ENCODE measurements around the gene LYPLAL1. TPM values are rescaled to one million over a fixed set of nuclear protein-coding genes. Genes with fewer than 3 reads are reported as not detected.

Gene LYPLAL1
- total and polyA plus RNA-seq, 2 of the 4 experiments (the other 2 are of a cell fraction): 4.8 to 7.5 TPM

DNA sequence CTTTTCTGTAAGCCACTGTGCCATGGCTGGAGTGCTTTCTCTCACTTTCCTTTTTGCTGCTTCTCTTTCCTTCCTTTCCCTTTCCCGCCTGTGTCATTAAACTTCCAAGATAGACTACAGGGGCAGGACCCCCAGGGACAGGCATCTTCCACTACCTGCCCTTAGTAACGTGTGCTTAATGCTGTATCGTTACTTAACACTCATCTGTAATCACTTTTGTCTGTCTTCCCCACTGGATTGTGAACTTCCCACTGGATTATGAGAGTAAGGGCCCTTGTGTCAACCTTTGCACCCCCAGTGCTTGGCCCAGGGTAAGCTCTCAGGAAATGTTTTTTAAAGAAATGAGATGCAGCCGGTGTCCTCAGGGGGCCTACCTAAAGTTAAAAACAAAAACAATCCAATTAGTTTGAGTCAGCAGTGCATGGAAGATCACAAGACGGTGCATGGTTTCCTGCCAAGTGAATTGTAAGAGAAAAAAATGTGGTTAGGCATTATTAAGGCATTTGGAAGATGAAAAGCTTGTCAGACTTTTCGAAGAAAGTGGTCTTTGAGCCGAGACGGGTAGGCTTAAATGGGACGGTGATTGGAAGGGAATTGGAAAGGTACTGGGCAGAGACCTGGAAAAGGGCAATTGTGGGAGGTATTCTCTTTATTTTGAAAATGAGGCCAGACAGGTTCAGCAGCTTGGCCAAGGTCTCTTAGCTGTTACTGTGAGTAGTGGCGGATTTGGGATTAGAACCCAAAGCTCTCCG, 958 bp downstream of the LYPLAL1 start:
- TF ChIP-seq MXI1 (IDR thresholded peaks at IDR 0.05; ENCODE audit: borderline replicate concordance, low read depth, low read length): 0 out of 2 replicates have a peak, but pooled peaks have one; percentile 18
- no peak for TF ChIP-seq RFX5 (IDR thresholded peaks at IDR 0.05; ENCODE audit: low read depth, low read length)
- TF ChIP-seq POLR2A (IDR thresholded peaks at IDR 0.05; ENCODE audit: low read depth, low read length): 0 out of 2 replicates have a peak, but pooled peaks have one; percentile 26
- no peak for TF ChIP-seq CEBPB (IDR thresholded peaks at IDR 0.05; ENCODE audit: low read depth, low read length)
- peak; percentile 48 for TF ChIP-seq MAFK (IDR thresholded peaks at IDR 0.05; ENCODE audit: low read depth, low read length)
- no peak for TF ChIP-seq MAZ (IDR thresholded peaks at IDR 0.05; ENCODE audit: borderline replicate concordance, low read depth, low read length)
- H3K9me3 ChIP-seq (ENCODE audit: control insufficient read depth, insufficient read depth, low read length): no peaks in the 10 kb centered on the region
- peak overlapping the region; percentile 59 for H3K4me3 ChIP-seq (ENCODE audit: insufficient read depth, low read depth, low read length)
- ChIA-PET POLR2A (ENCODE audit: unreplicated experiment) (no interaction called here), CTCF (interaction anchor here (0.5 to 1.2 kb wide), 2 partner anchors 178 to 1152 kb away, joined by 3 read pairs; no protein-coding TSS in a partner anchor)
- H2AK9ac ChIP-seq (replicated peaks; ENCODE audit: low read depth, low read length, poor library complexity): peak overlapping the region; percentile 93
- peak overlapping the region; percentile 93; the same call in 1 of the 2 replicates for H3K56ac ChIP-seq (ENCODE audit: extremely low read depth, insufficient read depth, low read length)
- peak overlapping the region; percentile 85 for H3K23ac ChIP-seq (ENCODE audit: low read depth, low read length)
- H3K14ac ChIP-seq (replicated peaks; ENCODE audit: low read depth, low read length): peak overlapping the region; percentile 97
- peak overlapping the region; percentile 6 for H2AFZ ChIP-seq (replicated peaks; ENCODE audit: low read length, poor library complexity)
- peak overlapping the region; percentile 88; the same call in 1 of the 2 replicates for H2AK5ac ChIP-seq (ENCODE audit: low read depth, low read length)
- peak overlapping the region; percentile 95 for H4K5ac ChIP-seq (ENCODE audit: low read depth, low read length)
- intact Hi-C loops (cut with micrococcal nuclease): loop anchor here (5.0 to 10.0 kb wide), 4 partner anchors 107 to 827 kb away; partner anchors contain the start of gene TGFB2
- peak overlapping the region; percentile 96 for H3K9ac ChIP-seq (ENCODE audit: low read depth, low read length)
- peak overlapping the region; percentile 93 for H3K27ac ChIP-seq (ENCODE audit: insufficient read depth, low read length)
- no TSS peak for BruUV-seq (replicated peaks)
- dilution Hi-C loops (cut with HindIII; ENCODE audit: low sequenced_read_pairs, unreplicated experiment): no loop called here
- peak overlapping the region; percentile 51 for H2BK15ac ChIP-seq (ENCODE audit: low read depth, low read length)
- peak overlapping the region; percentile 91 for H3K18ac ChIP-seq (ENCODE audit: low read depth, low read length)
- no peaks in the 10 kb centered on the region for H3K36me3 ChIP-seq (ENCODE audit: control insufficient read depth, insufficient read depth, low read length)
- H3K4ac ChIP-seq (ENCODE audit: low read depth, low read length): peak overlapping the region; percentile 95
- ATAC-seq (ENCODE audit: low read depth): peak; percentile 56
- H4K8ac ChIP-seq (ENCODE audit: low read depth in 2 of 2, low read length in 2 of 2): peak overlapping the region; percentile 81 to 98
- peaks cover 12 to 19% of the 10 kb centered on the region in 2 experiments; a peak in 3 of 4 replicates for H3K79me1 ChIP-seq (ENCODE audit: low read depth in 1 of 2, low read length in 2 of 2)
- peak overlapping the region; percentile 93 for H3K4me2 ChIP-seq (ENCODE audit: low read depth, low read length)
- peak; percentile 90 for DNase-seq
- H3K4me1 ChIP-seq (ENCODE audit: control insufficient read depth, insufficient read depth, low read length): peaks cover 6% of the 10 kb centered on the region
- H2BK120ac ChIP-seq (ENCODE audit: low read depth, low read length): peak overlapping the region; percentile 77
- H2BK5ac ChIP-seq (ENCODE audit: low read depth, low read length, poor library complexity, severe bottlenecking): peak overlapping the region; percentile 92
- WGBS, 2 experiments (ENCODE audit: extremely low coverage in 2 of 2, insufficient read length in 1 of 2): 28% methylated on average over 5 of the region's 11 CpGs; no CpG with 5 or more reads in 1 of the 2 experiments
- H2BK20ac ChIP-seq (ENCODE audit: low read depth, low read length): peak overlapping the region; percentile 27
- H4K91ac ChIP-seq (ENCODE audit: insufficient read depth, low read depth, low read length): peak overlapping the region; percentile 94
- 0 out of 2 replicates have a peak, but pooled peaks cover 2% of the 10 kb centered on the region for H3K9me1 ChIP-seq (ENCODE audit: insufficient read depth, low read length)
- in situ Hi-C loops (cut with MboI; ENCODE audit: low sequenced_read_pairs): loop anchor here (10.0 kb wide), 1 partner anchor 830 kb away; the partner anchor contains the start of gene TGFB2
- H3K27me3 ChIP-seq (ENCODE audit: control insufficient read depth, insufficient read depth, low read length): no peaks in the 10 kb centered on the region
- no peaks in the 10 kb centered on the region for H4K20me1 ChIP-seq (ENCODE audit: insufficient read depth, low read length)

Measured in IMR-90 (cell line).